GM12872 (cell line): ENCODE data around the gene HSF2.
A peak's percentile ranks its signal among the peaks of the same experiment; 100 is the strongest.

Source experiments
- TF ChIP-seq, protein P1 (sequence below): IDR thresholded peaks from 3 replicates; pipeline ENCODE4 v1.5.1; 2011; ENCODE audit warnings: low read depth, mild to moderate bottlenecking, low read length, moderate library complexity; ENCODE audit not compliant: insufficient read depth

HSF2 gene

DNA sequence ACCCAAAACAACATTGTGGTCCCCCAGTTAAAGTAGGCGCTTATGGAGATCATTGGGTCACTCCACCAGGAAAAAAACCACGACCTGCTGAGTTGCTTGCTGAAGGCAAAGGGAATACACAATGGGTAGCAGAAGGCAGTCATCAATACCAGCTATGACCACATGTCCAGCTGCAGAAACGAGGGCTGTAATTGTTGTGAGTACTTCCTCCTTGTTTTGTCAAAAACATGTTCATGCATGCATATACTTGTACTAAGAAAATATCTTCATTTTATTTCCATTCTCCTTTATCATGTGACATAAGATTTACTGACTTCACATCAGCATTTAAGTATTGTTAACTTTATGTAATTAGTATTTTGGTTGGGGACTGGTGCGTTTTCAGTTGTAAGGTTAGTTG is 55.2 kb downstream of the HSF2 start:
- TF ChIP-seq, protein P1, sequence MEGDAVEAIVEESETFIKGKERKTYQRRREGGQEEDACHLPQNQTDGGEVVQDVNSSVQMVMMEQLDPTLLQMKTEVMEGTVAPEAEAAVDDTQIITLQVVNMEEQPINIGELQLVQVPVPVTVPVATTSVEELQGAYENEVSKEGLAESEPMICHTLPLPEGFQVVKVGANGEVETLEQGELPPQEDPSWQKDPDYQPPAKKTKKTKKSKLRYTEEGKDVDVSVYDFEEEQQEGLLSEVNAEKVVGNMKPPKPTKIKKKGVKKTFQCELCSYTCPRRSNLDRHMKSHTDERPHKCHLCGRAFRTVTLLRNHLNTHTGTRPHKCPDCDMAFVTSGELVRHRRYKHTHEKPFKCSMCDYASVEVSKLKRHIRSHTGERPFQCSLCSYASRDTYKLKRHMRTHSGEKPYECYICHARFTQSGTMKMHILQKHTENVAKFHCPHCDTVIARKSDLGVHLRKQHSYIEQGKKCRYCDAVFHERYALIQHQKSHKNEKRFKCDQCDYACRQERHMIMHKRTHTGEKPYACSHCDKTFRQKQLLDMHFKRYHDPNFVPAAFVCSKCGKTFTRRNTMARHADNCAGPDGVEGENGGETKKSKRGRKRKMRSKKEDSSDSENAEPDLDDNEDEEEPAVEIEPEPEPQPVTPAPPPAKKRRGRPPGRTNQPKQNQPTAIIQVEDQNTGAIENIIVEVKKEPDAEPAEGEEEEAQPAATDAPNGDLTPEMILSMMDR: no peak

DNA sequence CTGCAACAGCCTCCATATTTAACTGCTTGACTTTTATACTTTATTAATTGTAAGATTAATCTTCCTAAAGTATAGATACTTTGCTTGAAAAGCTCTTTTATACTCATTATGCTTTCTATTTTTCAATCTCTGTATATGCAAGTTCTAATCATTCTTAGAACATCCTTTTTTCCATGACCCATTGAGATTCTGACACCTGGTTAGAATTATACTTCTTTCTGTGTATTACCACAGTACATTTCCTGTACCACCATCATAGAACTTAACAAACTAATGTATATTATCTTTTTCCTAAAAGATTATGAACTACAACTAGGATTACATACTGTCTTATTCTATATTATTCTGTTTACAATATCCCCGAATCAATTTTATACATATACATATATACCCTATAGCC is 58.6 kb downstream of the HSF2 start:
- TF ChIP-seq, protein P1: no peak

DNA sequence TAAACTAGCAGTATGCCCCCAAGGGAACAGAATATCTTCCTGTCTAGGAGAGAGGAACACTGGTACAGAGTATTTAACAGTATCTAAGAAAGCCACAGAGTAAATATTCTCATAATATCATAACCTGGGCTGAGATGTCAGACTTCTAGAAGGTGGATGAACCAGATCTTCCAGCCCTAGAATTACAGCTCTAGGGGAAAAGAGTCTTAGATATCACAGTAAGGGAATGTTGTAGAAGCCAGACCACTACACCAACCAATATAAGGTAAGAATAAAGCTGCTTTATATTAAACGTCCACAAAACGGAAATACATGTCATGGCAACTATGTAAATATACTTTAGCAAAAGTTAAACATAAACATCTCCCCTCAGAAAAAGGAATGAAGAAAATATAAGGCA is 59.8 kb downstream of the HSF2 start:
- TF ChIP-seq, protein P1: no peak

DNA sequence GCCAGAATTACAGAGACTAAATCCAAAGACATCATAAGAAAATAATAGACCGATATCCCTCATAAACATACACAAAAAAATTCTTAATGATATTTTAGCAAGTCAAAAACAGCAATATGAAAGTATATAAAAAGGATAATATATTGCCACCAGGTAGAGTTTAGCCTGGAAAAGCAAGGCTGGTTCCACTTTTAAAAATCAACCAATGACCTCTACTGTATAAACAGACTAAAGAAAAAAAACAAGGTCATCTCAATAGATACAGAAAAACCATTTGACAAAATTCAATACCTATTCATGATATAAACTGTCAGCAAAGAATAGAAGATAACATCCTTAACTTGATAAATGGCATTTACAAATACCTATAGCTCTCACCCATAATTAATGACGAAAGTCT is 62.4 kb downstream of the HSF2 start:
- TF ChIP-seq, protein P1: no peak

DNA sequence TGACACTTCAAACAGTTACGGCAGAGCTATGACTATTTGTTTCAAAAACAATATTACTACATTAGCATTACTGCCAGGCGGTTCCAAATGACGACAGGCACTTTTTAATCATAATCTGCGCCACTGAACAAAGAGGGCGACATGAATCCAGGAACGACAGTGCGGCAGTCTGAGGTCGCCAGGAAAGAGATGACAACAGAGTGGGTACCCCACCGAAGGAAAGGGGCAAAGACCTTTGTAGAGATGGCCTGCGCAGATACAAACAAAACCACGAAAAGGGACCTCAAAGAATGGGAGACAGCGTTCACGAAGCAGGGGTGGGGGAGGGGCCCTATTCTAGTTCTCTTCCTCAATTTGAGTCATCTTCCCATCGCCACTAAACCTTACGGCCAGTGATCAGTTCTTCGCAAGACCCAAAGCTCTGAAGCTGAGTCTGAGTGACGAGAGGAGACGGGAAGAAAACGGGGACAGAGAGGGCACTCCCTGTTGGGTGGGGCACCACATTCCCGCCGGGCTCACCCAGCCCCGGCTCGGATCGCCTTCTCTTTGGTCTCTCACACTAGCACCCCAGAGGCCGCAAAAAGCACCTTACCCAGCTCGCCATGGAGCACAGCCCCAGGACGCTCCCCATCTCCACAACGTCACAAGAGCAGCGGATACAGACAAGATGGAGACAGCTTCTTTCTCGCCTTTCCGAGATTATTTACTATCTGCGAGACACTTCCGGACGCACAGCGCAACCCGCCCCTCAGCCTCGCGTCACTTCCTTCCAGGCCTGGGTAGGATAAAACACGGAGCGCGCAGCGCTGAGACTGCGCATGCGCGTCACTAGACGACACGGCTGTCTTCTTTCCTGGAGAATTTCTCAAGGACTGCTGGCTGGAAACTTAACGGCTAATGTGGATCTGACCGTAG is 71.9 kb downstream of the HSF2 start, which contains the start of gene SERINC1:
SERINC1 (minus strand) TSS at position 701 of the 915 bp plus-strand sequence; CDS start at position 631, 70 bp downstream.
- TF ChIP-seq, protein P1: no peak

DNA sequence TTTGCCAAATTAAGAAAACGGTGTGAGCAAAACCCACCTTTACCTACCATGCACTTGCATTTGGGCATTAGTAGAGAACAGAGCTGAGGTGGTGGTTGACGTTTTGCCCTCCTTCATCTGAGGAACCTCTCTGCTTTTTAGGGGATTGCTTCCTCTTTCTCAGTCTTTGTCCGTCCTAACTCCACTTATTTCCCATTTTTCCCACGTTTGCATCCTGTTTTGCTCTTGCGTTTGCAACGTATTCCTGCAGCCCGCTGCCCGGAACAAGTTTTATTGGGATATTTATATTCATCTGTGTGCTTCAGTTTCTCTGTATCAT is 72.5 kb downstream of the HSF2 start:
- TF ChIP-seq, protein P1: no peak

DNA sequence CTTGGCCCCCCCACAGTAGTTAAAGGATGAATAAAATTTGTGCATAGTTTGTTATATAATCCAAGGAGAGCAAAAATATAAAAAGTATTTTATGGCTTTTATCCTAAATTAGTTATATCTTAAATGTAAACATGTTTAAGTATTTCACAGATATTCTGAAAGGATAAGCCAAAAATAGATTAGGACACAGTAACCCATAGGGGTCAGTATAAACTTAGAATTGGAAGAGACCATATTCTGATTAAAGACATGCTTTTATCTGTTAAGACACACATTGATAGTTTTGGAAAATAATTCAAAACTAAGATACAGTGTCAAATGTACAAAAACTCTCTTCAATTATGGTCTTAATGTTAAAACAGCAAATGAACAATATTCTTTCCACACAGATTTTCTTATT is 76.7 kb downstream of the HSF2 start:
- TF ChIP-seq, protein P1: peak; percentile 25; the same call in 1 of the 3 replicates

DNA sequence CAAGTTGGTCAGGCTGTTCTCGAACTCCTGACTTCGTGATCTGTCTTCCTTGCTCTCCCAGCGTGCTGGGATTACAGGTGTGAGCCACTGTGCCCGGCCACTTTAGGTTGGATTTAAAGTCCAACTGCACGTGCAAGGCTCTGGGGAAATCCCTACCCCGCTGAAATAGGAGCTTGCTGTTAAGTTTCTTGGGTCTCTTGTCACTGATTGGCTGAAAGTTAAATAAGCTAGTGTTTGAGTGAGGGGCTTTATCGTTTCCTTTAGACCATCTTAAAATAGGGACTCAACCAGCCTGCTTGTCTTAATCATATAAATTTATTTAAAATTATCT is 83.3 kb downstream of the HSF2 start:
- TF ChIP-seq, protein P1: no peak
